ENCODE results near the gene SUCNR1. TPM values are rescaled to one million over a fixed set of nuclear protein-coding genes. Genes with fewer than 3 reads are reported as not detected.

The SUCNR1 gene
- total and polyA plus RNA-seq, 2 of the 4 experiments (the other 2 are of a cell fraction): not detected

GRCh38 chr3:151879037-151879436 lies 5.6 kb downstream of the SUCNR1 start:
- Histone ChIP-seq H3K18ac (ENCODE audit: low read depth, low read length) (no peak overlapping the region), H3K9me1 (ENCODE audit: insufficient read depth, low read length) (peaks cover 5% of the 10 kb centered on the region), H3K14ac (replicated peaks; ENCODE audit: low read depth, low read length) (no peak overlapping the region), H3K9me3 (ENCODE audit: control insufficient read depth, insufficient read depth, low read length) (no peaks in the 10 kb centered on the region), H4K8ac (ENCODE audit: low read depth in 2 of 2, low read length in 2 of 2) (no peak overlapping the region), H2BK120ac (ENCODE audit: low read depth, low read length) (0 out of 2 replicates have a peak overlapping the region, but pooled peaks have one; percentile 4), H4K5ac (ENCODE audit: low read depth, low read length) (no peak overlapping the region), H3K56ac (ENCODE audit: extremely low read depth, insufficient read depth, low read length) (no peak overlapping the region), H2AK9ac (replicated peaks; ENCODE audit: low read depth, low read length, poor library complexity) (no peak overlapping the region), H3K9ac (ENCODE audit: low read depth, low read length) (no peak overlapping the region), H2AFZ (replicated peaks; ENCODE audit: low read length, poor library complexity) (no peak overlapping the region), H3K4me3 (ENCODE audit: insufficient read depth, low read depth, low read length) (no peak overlapping the region), H2BK20ac (ENCODE audit: low read depth, low read length) (no peak overlapping the region), H3K23ac (ENCODE audit: low read depth, low read length) (no peak overlapping the region), H4K91ac (ENCODE audit: insufficient read depth, low read depth, low read length) (no peak overlapping the region), H4K20me1 (ENCODE audit: insufficient read depth, low read length) (no peaks in the 10 kb centered on the region), H2BK5ac (ENCODE audit: low read depth, low read length, poor library complexity, severe bottlenecking) (no peak overlapping the region), H3K4me2 (ENCODE audit: low read depth, low read length) (no peak overlapping the region), H3K36me3 (ENCODE audit: control insufficient read depth, insufficient read depth, low read length) (no peaks in the 10 kb centered on the region), H2AK5ac (ENCODE audit: low read depth, low read length) (no peak overlapping the region), H3K27me3 (ENCODE audit: control insufficient read depth, insufficient read depth, low read length) (no peaks in the 10 kb centered on the region), H3K4ac (ENCODE audit: low read depth, low read length) (no peak overlapping the region), H3K27ac (ENCODE audit: insufficient read depth, low read length) (no peak overlapping the region), H3K4me1 (ENCODE audit: control insufficient read depth, insufficient read depth, low read length) (peaks cover 2% of the 10 kb centered on the region; the same call in 1 of the 2 replicates), H2BK15ac (ENCODE audit: low read depth, low read length) (0 out of 3 replicates have a peak overlapping the region, but pooled peaks have one; percentile 29), H3K79me1 (ENCODE audit: low read depth in 1 of 2, low read length in 2 of 2) (no peaks in the 10 kb centered on the region)
- dilution Hi-C loops (cut with HindIII; ENCODE audit: low sequenced_read_pairs, unreplicated experiment): no loop called here
- no TSS peak for BruUV-seq (replicated peaks)
- TF ChIP-seq NFE2L2 (IDR thresholded peaks at IDR 0.05; ENCODE audit: low read depth, low read length): no peak
- no peak for TF ChIP-seq POLR2A (IDR thresholded peaks at IDR 0.05; ENCODE audit: low read depth, low read length)
- no peak for TF ChIP-seq MAZ (IDR thresholded peaks at IDR 0.05; ENCODE audit: borderline replicate concordance, low read depth, low read length)
- TF ChIP-seq CEBPB (IDR thresholded peaks at IDR 0.05; ENCODE audit: low read depth, low read length): no peak
- TF ChIP-seq RAD21 (IDR thresholded peaks at IDR 0.05; ENCODE audit: low read length): no peak
- intact Hi-C loops (cut with micrococcal nuclease): no loop called here
- DNase-seq: peak; percentile 56
- in situ Hi-C loops (cut with MboI; ENCODE audit: low sequenced_read_pairs): no loop called here
- no peak for ATAC-seq (ENCODE audit: low read depth)
- CTCF ChIA-PET: no interaction called here
- POLR2A ChIA-PET (ENCODE audit: unreplicated experiment): no interaction called here
- no CpG with 5 or more reads among the region's 1 CpG for WGBS, 2 experiments (ENCODE audit: extremely low coverage in 2 of 2, insufficient read length in 1 of 2)

Measured in IMR-90 (cell line).